Endothelial cell of umbilical vein (primary cell): ENCODE measurements around the gene RTN1. TPM values are rescaled to one million over a fixed set of nuclear protein-coding genes. Genes with fewer than 3 reads are reported as not detected.
A peak's percentile ranks its signal among the peaks of the same experiment; 100 is the strongest.

Experiments
- BruUV-seq: library from RNA; stranded (reverse); fragments of 400-500 nt; replicated peaks from 2 replicates; lab custom pipeline; 2021; lab: Mats Ljungman, UMichigan
- CTCF ChIA-PET: fragments of 300-600, 350-600 bp; sonication (Branson Sonifier 250); formaldehyde crosslinking; loops from one replicate; lab custom pipeline; 2021; ENCODE audit warnings: antibody characterized with exemption, inconsistent platforms; lab: Charles Lee
- POLR2A ChIA-PET: fragments of 300-600, 350-600 bp; sonication (Branson Sonifier 250); formaldehyde crosslinking; loops from one replicate; lab custom pipeline; 2021; ENCODE audit warnings: antibody characterized with exemption, inconsistent platforms; lab: Charles Lee
- DNase-seq: peaks from one replicate; pipeline ENCODE4 v3.0.0-alpha.2; 2011; ENCODE audit warnings: low read depth, low spot score
- FAIRE-seq: peaks from 2 replicates; lab custom pipeline; 2011; peaks lifted over from hg19 to GRCh38; lab: Jason Lieb, UNC
- H2AFZ ChIP-seq: 2 replicates; pipeline ENCODE4 v1.6.0; 2012; ENCODE audit warnings: low read depth, low read length, control low read depth, inconsistent platforms
- H3K27ac ChIP-seq: 2 replicates; pipeline ENCODE4 v1.5.1; 2011; ENCODE audit warnings: low read depth, mild to moderate bottlenecking, control low read depth, low read length, moderate library complexity; ENCODE audit not compliant: insufficient read depth
- H3K27me3 ChIP-seq, 2 experiments: 2 replicates each; pipeline versions ENCODE4 v1.6.0 to v1.6.1; 2011; ENCODE audit warnings: low read length in 2 of 2, mixed read lengths in 1 of 2; ENCODE audit not compliant: control insufficient read depth in 2 of 2, insufficient read depth in 2 of 2
- H3K36me3 ChIP-seq, 2 experiments: 2 replicates in 1 of 2; 3 replicates in 1 of 2; pipeline ENCODE4 v1.5.1; 2011; ENCODE audit warnings: low read length in 2 of 2, mild to moderate bottlenecking in 1 of 2, moderate library complexity in 1 of 2; ENCODE audit not compliant: control insufficient read depth in 2 of 2, insufficient read depth in 2 of 2; ENCODE audit errors: extremely low read depth in 1 of 2
- H3K4me1 ChIP-seq: 3 replicates; pipeline ENCODE4 v1.5.1; 2011; ENCODE audit warnings: mild to moderate bottlenecking, low read length; ENCODE audit not compliant: control insufficient read depth, insufficient read depth; ENCODE audit errors: extremely low read depth
- H3K4me2 ChIP-seq: 2 replicates; pipeline ENCODE4 v1.6.1; 2011; ENCODE audit warnings: low read length, control low read depth, mixed read lengths; ENCODE audit not compliant: insufficient read depth
- H3K4me3 ChIP-seq, 3 experiments: fragments of 200-600 bp in 1 of 3; sonication (generic), shearing (Covaris generic) in 1 of 3; replicated peaks in 1 of 3; 2 replicates each; pipeline ENCODE4 v1.5.1; 2011 to 2016; ENCODE audit warnings: control low read depth in 3 of 3, low read length in 3 of 3, mild to moderate bottlenecking in 2 of 3, inconsistent platforms in 1 of 3, low read depth in 1 of 3, moderate library complexity in 1 of 3; ENCODE audit not compliant: insufficient read depth in 1 of 3
- H3K79me2 ChIP-seq: 2 replicates; pipeline ENCODE4 v1.6.0; 2012; ENCODE audit warnings: low read length, inconsistent platforms; ENCODE audit not compliant: control insufficient read depth, insufficient read depth
- H3K9ac ChIP-seq: replicated peaks from 2 replicates; pipeline ENCODE3; 2011; ENCODE audit warnings: low read length, control low read depth; ENCODE audit not compliant: insufficient read depth; ENCODE audit errors: extremely low read depth
- H3K9me1 ChIP-seq: replicated peaks from 3 replicates; pipeline ENCODE4 v1.6.0; 2011; ENCODE audit warnings: mild to moderate bottlenecking, low read length; ENCODE audit not compliant: control insufficient read depth, insufficient read depth; ENCODE audit errors: extremely low read depth
- H3K9me3 ChIP-seq: replicated peaks from 2 replicates; pipeline ENCODE4 v1.5.1; 2012; ENCODE audit warnings: low read length, inconsistent platforms; ENCODE audit not compliant: control insufficient read depth, insufficient read depth
- H4K20me1 ChIP-seq: replicated peaks from 2 replicates; pipeline ENCODE3; 2011; ENCODE audit warnings: mild to moderate bottlenecking, low read length; ENCODE audit not compliant: control insufficient read depth, insufficient read depth; ENCODE audit errors: extremely low read depth
- CTCF ChIP-seq, 2 donors: IDR thresholded peaks; 1 replicate in 1 of 2; 2 replicates in 1 of 2; pipeline ENCODE4 v1.5.1; 2011; ENCODE audit warnings: low read length in 2 of 2, mild to moderate bottlenecking in 2 of 2, moderate library complexity in 2 of 2, control low read depth in 1 of 2, inconsistent platforms in 1 of 2, low read depth in 1 of 2; ENCODE audit not compliant: insufficient read depth in 1 of 2; ENCODE audit errors: extremely low read depth in 1 of 2
- EZH2 ChIP-seq: IDR thresholded peaks from 2 replicates; pipeline ENCODE4 v1.6.1; 2012; ENCODE audit warnings: borderline replicate concordance, low read depth, mild to moderate bottlenecking, moderate library complexity, low read length, inconsistent platforms; ENCODE audit not compliant: severe bottlenecking
- GATA2 ChIP-seq: IDR thresholded peaks from 2 replicates; pipeline ENCODE4 v1.7.0; 2011; ENCODE audit warnings: low read depth, mild to moderate bottlenecking, moderate library complexity, mixed read lengths, low read length; ENCODE audit not compliant: insufficient read length, insufficient read depth
- JUN ChIP-seq: IDR thresholded peaks from 2 replicates; pipeline ENCODE4 v1.6.1; 2011; ENCODE audit warnings: borderline replicate concordance, low read depth; ENCODE audit not compliant: insufficient read length, insufficient read depth
- MAX ChIP-seq: IDR thresholded peaks from 2 replicates; pipeline ENCODE4 v1.6.1; 2011; ENCODE audit not compliant: insufficient read depth, insufficient read length
- MYC ChIP-seq: IDR thresholded peaks from one replicate; pipeline ENCODE4 v1.6.1; 2011; ENCODE audit warnings: mild to moderate bottlenecking, low read depth, low read length
- POLR2A ChIP-seq: IDR thresholded peaks from 2 replicates; pipeline ENCODE4 v1.6.1; 2012; ENCODE audit warnings: low read depth, mild to moderate bottlenecking, control low read depth, low read length
- POLR2AphosphoS5 ChIP-seq: IDR thresholded peaks from 2 replicates; pipeline ENCODE4 v1.6.1; 2012; ENCODE audit warnings: low read depth, mild to moderate bottlenecking, control low read depth, low read length, moderate library complexity; ENCODE audit not compliant: insufficient read depth
- dilution Hi-C: fragments of 300-500 bp; cut with MboI; formaldehyde crosslinking; loops from one replicate; pipeline ENCODE4 v1.15.0; 2019; ENCODE audit warnings: low sequenced_read_pairs; ENCODE audit not compliant: extremely low pct_ligation_motif_present
- intact Hi-C: fragments of 100-400 bp; cut with micrococcal nuclease; formaldehyde crosslinking; loops from one replicate; pipeline ENCODE4 v1.10.0; 2022
- polyA plus RNA-seq, 4 experiments: library from polyadenylated mRNA; depleted of rRNA in 3 of 4; stranded (reverse) in 3 of 4; unstranded in 1 of 4; fragments of >200 nt; gene quantifications; 2 replicates each; pipeline versions ENCODE4 v1.2.1 to v1.2.3, GENCODE V29; 2011 to 2012; ENCODE audit warnings: missing spikeins in 1 of 4
- total RNA-seq: library from RNA; stranded (reverse); gene quantifications from 2 replicates; pipeline ENCODE4 v1.2.3, GENCODE V29; 2021

The RTN1 gene
- total and polyA plus RNA-seq, 2 donors (not counting 3 experiments of a cell fraction or from before 2014, with no cell fraction given): 0.10 to 0.29 TPM

GRCh38 chr14:59816941-59817340 lies 53.6 kb downstream of the RTN1 start:
- H2AFZ ChIP-seq: no peak overlapping the region
- DNase-seq (peak; percentile 1), FAIRE-seq (no peak)
- peaks cover 0 to 12% of the 10 kb centered on the region in 2 experiments for H3K27me3 ChIP-seq
- no peak overlapping the region for H3K4me2 ChIP-seq
- H3K79me2 ChIP-seq: no peaks in the 10 kb centered on the region
- no peak overlapping the region for H3K4me3 ChIP-seq
- TF ChIP-seq POLR2AphosphoS5 (no peak), GATA2 (no peak), POLR2A (no peak), MYC (no peak), CTCF (IDR thresholded peaks at IDR 0.05; ENCODE audit: extremely low read depth in 1 of 2, insufficient read depth in 1 of 2, low read depth in 1 of 2, low read length in 2 of 2) (no peak), JUN (no peak), EZH2 (no peak), MAX (no peak)
- no peak overlapping the region for H3K27ac ChIP-seq
- no peak overlapping the region for H3K9ac ChIP-seq
- H3K36me3 ChIP-seq: no peaks in the 10 kb centered on the region
- H3K9me1 ChIP-seq: no peaks in the 10 kb centered on the region
- no peaks in the 10 kb centered on the region for H3K4me1 ChIP-seq
- intact Hi-C loops: no loop called here
- H4K20me1 ChIP-seq: no peaks in the 10 kb centered on the region
- ChIA-PET CTCF (no interaction called here), POLR2A (no interaction called here)
- dilution Hi-C loops: no loop called here
- H3K9me3 ChIP-seq: no peaks in the 10 kb centered on the region
- no TSS peak for BruUV-seq
